B cell (primary cell): ENCODE measurements around the gene PLPPR1. TPM values are rescaled to one million over a fixed set of nuclear protein-coding genes. Genes with fewer than 3 reads are reported as not detected.

Source experiments
- ATAC-seq: fragments of 200-7000 bp; cut with Tn5 transposase; one replicate; pipeline ENCODE4 v1.10.0; 2021; ENCODE audit warnings: low read depth, mild to moderate bottlenecking, moderate number of reproducible peaks, moderate library complexity
- CTCF ChIA-PET: fragments of 350-600 bp; sonication (Branson Sonifier 250); formaldehyde crosslinking; loops from one replicate; lab custom pipeline; 2021; ENCODE audit warnings: antibody characterized with exemption, inconsistent platforms; lab: Charles Lee
- POLR2A ChIA-PET: fragments of 350-600 bp; sonication (Branson Sonifier 250); formaldehyde crosslinking; loops from one replicate; lab custom pipeline; 2021; ENCODE audit warnings: antibody characterized with exemption; lab: Charles Lee
- DNase-seq: peaks from one replicate; pipeline ENCODE4 v3.0.0; 2013
- H2AFZ ChIP-seq: 2 replicates; pipeline ENCODE4 v1.6.1; 2012; ENCODE audit warnings: mild to moderate bottlenecking, low read depth, low read length; ENCODE audit not compliant: insufficient read depth, poor library complexity, severe bottlenecking
- H3K27ac ChIP-seq, 2 donors: 1 replicate in 1 of 2; 2 replicates in 1 of 2; pipeline ENCODE4 v1.5.1; 2012 to 2013; ENCODE audit warnings: low read length in 2 of 2, mild to moderate bottlenecking in 2 of 2, moderate library complexity in 1 of 2
- H3K27me3 ChIP-seq, 4 experiments: fragments of 200-600 bp in 1 of 4; sonication (generic) in 1 of 4; replicated peaks in 1 of 4; 1 replicate in 2 of 4; 2 replicates in 2 of 4; pipeline versions ENCODE4 v1.6.1 to v1.7.0; 2013 to 2016; ENCODE audit warnings: low read length in 3 of 4, mild to moderate bottlenecking in 2 of 4, mixed read lengths in 1 of 4, moderate library complexity in 1 of 4; ENCODE audit not compliant: insufficient read depth in 4 of 4, control insufficient read depth in 3 of 4; ENCODE audit errors: control extremely low read depth in 1 of 4
- H3K36me3 ChIP-seq, 2 experiments: replicated peaks in 1 of 2; 1 replicate in 1 of 2; 2 replicates in 1 of 2; pipeline versions ENCODE4 v1.6.1 to v1.7.1; 2013; ENCODE audit warnings: low read length in 1 of 2; ENCODE audit not compliant: insufficient read depth in 2 of 2, control insufficient read depth in 1 of 2; ENCODE audit errors: control extremely low read depth in 1 of 2, extremely low read depth in 1 of 2
- H3K4me1 ChIP-seq, 2 donors: fragments of 200-600 bp in 1 of 2; sonication (generic) in 1 of 2; 1 replicate in 1 of 2; 2 replicates in 1 of 2; pipeline versions ENCODE4 v1.5.1 to v1.6.1; 2013 to 2017; ENCODE audit warnings: low read length in 2 of 2; ENCODE audit not compliant: control insufficient read depth in 2 of 2, insufficient read depth in 2 of 2
- H3K4me2 ChIP-seq: replicated peaks from 2 replicates; pipeline ENCODE3; 2012; ENCODE audit warnings: mild to moderate bottlenecking, low read depth, low read length; ENCODE audit not compliant: poor library complexity, severe bottlenecking
- H3K4me3 ChIP-seq, 5 experiments: fragments of 200-600 bp in 1 of 5; sonication (generic) in 1 of 5; 1 replicate in 3 of 5; 2 replicates in 2 of 5; pipeline versions ENCODE4 v1.5.1 to v1.7.0; 2011 to 2016; ENCODE audit warnings: low read length in 4 of 5, mild to moderate bottlenecking in 4 of 5, low read depth in 2 of 5, control low read depth in 1 of 5, moderate library complexity in 1 of 5; ENCODE audit not compliant: insufficient read depth in 1 of 5; ENCODE audit errors: control extremely low read depth in 1 of 5, extremely low read depth in 1 of 5
- H3K79me2 ChIP-seq: fragments of 200-600 bp; sonication (generic); one replicate; pipeline ENCODE4 v1.6.0; 2016; ENCODE audit warnings: low read length; ENCODE audit not compliant: control insufficient read depth, insufficient read depth
- H3K9ac ChIP-seq: fragments of 200-600 bp; sonication (generic); 2 replicates; pipeline ENCODE4 v1.6.1; 2017; ENCODE audit warnings: mild to moderate bottlenecking, low read length, moderate library complexity
- H3K9me3 ChIP-seq, 3 donors: one replicate each; pipeline versions ENCODE4 v1.6.1 to v1.7.1; 2013; ENCODE audit warnings: low read length in 2 of 3; ENCODE audit not compliant: control insufficient read depth in 2 of 3, insufficient read depth in 1 of 3; ENCODE audit errors: control extremely low read depth in 1 of 3
- H4K20me1 ChIP-seq: 2 replicates; pipeline ENCODE4 v1.6.0; 2012; ENCODE audit warnings: mild to moderate bottlenecking, low read length; ENCODE audit not compliant: insufficient read depth, control insufficient read depth, poor library complexity, severe bottlenecking
- H3K27ac Mint-ChIP-seq: one replicate; pipeline ENCODE4 v1.8.0; 2021; ENCODE audit warnings: mixed read lengths
- H3K27me3 Mint-ChIP-seq: one replicate; pipeline ENCODE4 v1.8.0; 2021; ENCODE audit warnings: mixed read lengths
- H3K4me1 Mint-ChIP-seq: one replicate; pipeline ENCODE4 v1.8.0; 2021; ENCODE audit warnings: mixed read lengths
- H3K4me3 Mint-ChIP-seq: one replicate; pipeline ENCODE4 v1.8.0; 2021; ENCODE audit warnings: mixed read lengths
- H3K9me3 Mint-ChIP-seq: one replicate; pipeline ENCODE4 v1.8.0; 2022; ENCODE audit warnings: mixed read lengths; ENCODE audit not compliant: insufficient read depth
- EZH2 ChIP-seq: IDR thresholded peaks from 2 replicates; pipeline ENCODE4 v1.6.1; 2012; ENCODE audit warnings: borderline replicate concordance, low read depth, mild to moderate bottlenecking, moderate library complexity, low read length; ENCODE audit not compliant: insufficient read depth, poor library complexity, severe bottlenecking
- WGBS: methylation state at CpG from one replicate; pipeline ENCODE4 v1.1.5; 2013; ENCODE audit warnings: missing lambda C conversion rate; ENCODE audit not compliant: insufficient coverage; 5-methylcytosine and 5-hydroxymethylcytosine counted together
- intact Hi-C: fragments of 100-400 bp; cut with micrococcal nuclease; formaldehyde crosslinking; loops from one replicate; pipeline ENCODE4 v1.10.0; 2022
- polyA plus RNA-seq: library from polyadenylated mRNA; depleted of rRNA; stranded (reverse); fragments of >200 nt; gene quantifications from 2 replicates; pipeline ENCODE4 v1.2.3, GENCODE V29; 2012
- total RNA-seq, 2 donors: library from RNA; stranded (reverse); fragments of 120-200 nt in 1 of 2; gene quantifications; 1 replicate in 1 of 2; 2 replicates in 1 of 2; pipeline versions ENCODE4 v1.2.3 to v1.2.4, GENCODE V29; 2013 to 2022
- TF ChIP-seq, protein P1 (sequence below): fragments of 200-600 bp; IDR thresholded peaks from one replicate; pipeline ENCODE4 v1.8.0; 2022; ENCODE audit warnings: antibody characterized with exemption, mild to moderate bottlenecking

PLPPR1 gene
- total and polyA plus RNA-seq, 2 donors (not counting 1 experiment from before 2014, with no cell fraction given) = not detected

- ATAC-seq (no peak), DNase-seq (no peak)
- no peak overlapping the region for H3K27ac Mint-ChIP-seq
- TF ChIP-seq, protein P1, sequence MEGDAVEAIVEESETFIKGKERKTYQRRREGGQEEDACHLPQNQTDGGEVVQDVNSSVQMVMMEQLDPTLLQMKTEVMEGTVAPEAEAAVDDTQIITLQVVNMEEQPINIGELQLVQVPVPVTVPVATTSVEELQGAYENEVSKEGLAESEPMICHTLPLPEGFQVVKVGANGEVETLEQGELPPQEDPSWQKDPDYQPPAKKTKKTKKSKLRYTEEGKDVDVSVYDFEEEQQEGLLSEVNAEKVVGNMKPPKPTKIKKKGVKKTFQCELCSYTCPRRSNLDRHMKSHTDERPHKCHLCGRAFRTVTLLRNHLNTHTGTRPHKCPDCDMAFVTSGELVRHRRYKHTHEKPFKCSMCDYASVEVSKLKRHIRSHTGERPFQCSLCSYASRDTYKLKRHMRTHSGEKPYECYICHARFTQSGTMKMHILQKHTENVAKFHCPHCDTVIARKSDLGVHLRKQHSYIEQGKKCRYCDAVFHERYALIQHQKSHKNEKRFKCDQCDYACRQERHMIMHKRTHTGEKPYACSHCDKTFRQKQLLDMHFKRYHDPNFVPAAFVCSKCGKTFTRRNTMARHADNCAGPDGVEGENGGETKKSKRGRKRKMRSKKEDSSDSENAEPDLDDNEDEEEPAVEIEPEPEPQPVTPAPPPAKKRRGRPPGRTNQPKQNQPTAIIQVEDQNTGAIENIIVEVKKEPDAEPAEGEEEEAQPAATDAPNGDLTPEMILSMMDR = no peak
- TF ChIP-seq EZH2 = no peak
- H3K4me3 ChIP-seq = no peak overlapping the region
- no peaks in the 10 kb centered on the region for H3K27me3 ChIP-seq
- H3K9ac ChIP-seq = no peak overlapping the region
- H3K4me3 Mint-ChIP-seq = no peak overlapping the region
- no peak overlapping the region for H2AFZ ChIP-seq
- H3K4me2 ChIP-seq = no peak overlapping the region
- H3K4me1 ChIP-seq = no peaks in the 10 kb centered on the region
- intact Hi-C loops = no loop called here
- CTCF ChIA-PET = no interaction called here
- no peaks in the 10 kb centered on the region for H3K9me3 Mint-ChIP-seq
- no peaks in the 10 kb centered on the region for H3K79me2 ChIP-seq
- H3K27ac ChIP-seq = no peak overlapping the region
- no peaks in the 10 kb centered on the region for H4K20me1 ChIP-seq
- H3K4me1 Mint-ChIP-seq = no peaks in the 10 kb centered on the region
- no CpG with 5 or more reads among the region's 2 CpGs for WGBS
- H3K36me3 ChIP-seq = no peaks in the 10 kb centered on the region
- H3K27me3 Mint-ChIP-seq = no peaks in the 10 kb centered on the region
- POLR2A ChIA-PET = no interaction called here
- no peaks in the 10 kb centered on the region for H3K9me3 ChIP-seq
These were observed 173.1 kb downstream of the PLPPR1 start for GRCh38 chr9:101201630-101202029.

DNA sequence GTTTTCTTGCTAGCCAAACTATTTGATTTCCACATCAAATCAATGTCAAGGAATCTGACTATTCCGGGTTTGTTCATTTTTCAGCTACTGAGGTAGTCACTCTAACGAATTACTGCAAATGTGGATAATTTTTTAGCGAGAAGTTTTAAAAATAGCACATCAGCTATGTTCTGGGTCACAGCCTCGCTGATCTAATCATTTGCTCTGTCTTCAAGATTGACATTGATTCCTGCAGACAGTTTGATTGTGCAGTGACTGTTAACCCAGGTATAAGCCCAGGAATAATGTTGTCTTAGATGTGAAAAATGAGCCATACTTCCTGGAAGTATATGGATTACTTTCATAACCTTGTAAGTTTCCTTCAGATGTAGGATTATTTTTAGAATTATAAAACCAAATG is 181.1 kb downstream of the PLPPR1 start:
- H3K4me1 ChIP-seq = no peaks in the 10 kb centered on the region
- CTCF ChIA-PET = no interaction called here
- no peak overlapping the region for H3K4me2 ChIP-seq
- no peak overlapping the region for H3K4me3 Mint-ChIP-seq
- TF ChIP-seq, protein P1 = no peak
- no peak for TF ChIP-seq EZH2
- no peak overlapping the region for H3K4me3 ChIP-seq
- no peaks in the 10 kb centered on the region for H3K9me3 ChIP-seq
- no peak overlapping the region for H3K27ac ChIP-seq
- DNase-seq (no peak), ATAC-seq (no peak)
- no peak overlapping the region for H2AFZ ChIP-seq
- H3K27me3 ChIP-seq = no peaks in the 10 kb centered on the region
- intact Hi-C loops = no loop called here
- no peaks in the 10 kb centered on the region for H4K20me1 ChIP-seq
- no peaks in the 10 kb centered on the region for H3K36me3 ChIP-seq
- no peak overlapping the region for H3K27ac Mint-ChIP-seq
- H3K79me2 ChIP-seq = no peaks in the 10 kb centered on the region
- no peaks in the 10 kb centered on the region for H3K4me1 Mint-ChIP-seq
- H3K9me3 Mint-ChIP-seq = no peaks in the 10 kb centered on the region
- H3K27me3 Mint-ChIP-seq = no peaks in the 10 kb centered on the region
- H3K9ac ChIP-seq = no peak overlapping the region
- WGBS = 100% methylated on average over 3 of the region's 4 CpGs
- POLR2A ChIA-PET = no interaction called here
